NCI-H2171 (cell line): ENCODE measurements around the gene ID3.

ENCODE experiments used
- DNase-seq: peaks from one replicate; lab custom pipeline; 2025; lab: John Stamatoyannopoulos, UW

ID3 gene

GRCh38 chr1:23526329-23527041 is 32.8 kb downstream of the ID3 start:
- DNase-seq = no peak

GRCh38 chr1:23525558-23526250 is 33.6 kb downstream of the ID3 start:
- peak; percentile 56 for DNase-seq

DNA sequence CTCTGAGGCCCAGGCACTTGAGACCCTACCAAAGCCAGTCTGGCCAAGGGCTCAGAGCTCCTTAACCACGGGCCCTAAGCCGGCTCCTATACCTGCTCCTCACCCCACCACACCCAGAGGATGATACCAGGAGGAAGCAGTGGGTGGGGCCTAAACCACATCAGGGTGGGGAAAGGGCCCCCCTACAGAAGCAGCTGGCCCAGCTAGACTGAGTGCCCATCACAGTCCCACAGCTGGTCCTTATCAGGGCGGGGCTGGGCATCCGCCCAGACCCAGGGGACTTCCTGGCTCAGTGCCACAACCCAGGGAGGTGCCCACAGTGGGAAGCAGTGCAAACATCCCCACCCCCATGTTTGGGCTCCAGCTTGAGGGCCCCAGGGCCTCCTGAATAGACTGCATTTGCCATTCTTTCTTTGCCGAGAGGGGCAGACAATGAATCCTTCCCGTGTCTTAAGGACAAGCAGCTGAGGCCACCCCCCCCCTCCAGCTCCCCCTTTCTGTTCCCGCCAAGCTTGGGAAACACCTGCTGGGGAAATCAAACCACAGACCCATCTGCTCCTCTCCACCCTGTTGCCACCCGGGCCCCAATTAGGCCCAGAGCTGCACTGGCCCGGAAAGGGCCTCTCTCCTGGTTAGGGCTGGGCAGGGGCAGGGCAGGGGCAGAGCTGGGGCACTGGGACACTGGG is 34.4 kb downstream of the ID3 start:
- DNase-seq = peak; percentile 94

- no peak for DNase-seq
These were observed 35.1 kb downstream of the ID3 start for GRCh38 chr1:23524163-23524562.

- no peak for DNase-seq
These were observed 36.9 kb downstream of the ID3 start for GRCh38 chr1:23522244-23522982.

DNA sequence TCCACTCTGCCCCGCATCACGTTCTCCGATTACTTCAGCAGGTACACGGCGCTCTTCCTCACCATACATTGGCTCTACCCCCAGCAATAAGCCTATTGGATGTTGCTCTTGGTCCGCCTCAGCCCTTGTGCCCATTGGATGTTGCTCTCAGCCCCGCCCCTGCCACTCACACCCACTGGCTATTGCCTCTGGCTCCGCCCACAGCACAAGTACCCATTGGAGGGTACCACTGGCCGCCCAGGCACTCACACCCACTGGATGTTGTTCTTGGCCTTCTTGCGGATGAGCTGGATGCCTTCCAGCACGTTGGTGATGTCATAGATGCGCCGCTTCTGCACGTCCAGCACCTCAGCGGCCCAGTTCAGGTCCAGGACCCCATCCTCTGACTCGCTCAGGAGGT is 37.7 kb downstream of the ID3 start:
- no peak for DNase-seq

DNA sequence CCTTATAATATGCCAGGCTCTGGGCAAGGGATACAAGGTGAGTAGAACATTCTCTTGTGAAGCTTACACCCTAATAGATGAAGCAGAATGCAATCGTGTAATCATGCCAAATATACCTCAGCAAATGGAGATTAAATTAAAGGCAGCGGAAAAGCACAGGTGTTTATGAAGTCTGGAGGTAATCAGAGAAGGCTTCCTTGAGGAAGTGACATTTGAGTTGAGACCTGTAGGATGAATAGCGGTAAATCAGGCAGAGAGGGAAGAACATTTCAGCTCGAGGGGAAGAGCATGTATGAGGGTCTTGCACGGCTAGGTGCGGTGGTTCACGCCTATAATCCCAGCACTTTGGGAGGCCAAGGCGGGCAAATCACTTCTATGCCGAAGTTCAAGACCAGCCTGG is 41.7 kb downstream of the ID3 start:
- DNase-seq = no peak

DNA sequence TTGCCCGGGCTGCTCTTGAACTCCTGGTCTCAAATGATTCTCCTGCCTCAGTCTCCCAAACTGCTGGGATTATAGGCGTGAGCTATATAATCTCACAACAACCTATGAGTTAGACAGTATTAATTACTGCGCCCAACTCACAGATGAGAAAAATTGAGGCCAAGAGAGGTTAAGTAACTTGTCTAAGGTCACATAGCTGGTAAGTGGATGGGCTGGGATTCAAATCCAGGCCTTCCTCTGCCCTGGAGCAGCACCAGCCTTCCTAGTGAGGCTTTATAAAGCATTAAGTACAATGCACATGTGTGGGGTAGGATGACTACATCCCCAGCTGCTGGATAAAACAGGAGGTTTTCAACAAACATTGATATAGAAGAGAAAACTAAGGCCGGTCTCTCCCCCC is 43.4 kb downstream of the ID3 start:
- DNase-seq = no peak

DNA sequence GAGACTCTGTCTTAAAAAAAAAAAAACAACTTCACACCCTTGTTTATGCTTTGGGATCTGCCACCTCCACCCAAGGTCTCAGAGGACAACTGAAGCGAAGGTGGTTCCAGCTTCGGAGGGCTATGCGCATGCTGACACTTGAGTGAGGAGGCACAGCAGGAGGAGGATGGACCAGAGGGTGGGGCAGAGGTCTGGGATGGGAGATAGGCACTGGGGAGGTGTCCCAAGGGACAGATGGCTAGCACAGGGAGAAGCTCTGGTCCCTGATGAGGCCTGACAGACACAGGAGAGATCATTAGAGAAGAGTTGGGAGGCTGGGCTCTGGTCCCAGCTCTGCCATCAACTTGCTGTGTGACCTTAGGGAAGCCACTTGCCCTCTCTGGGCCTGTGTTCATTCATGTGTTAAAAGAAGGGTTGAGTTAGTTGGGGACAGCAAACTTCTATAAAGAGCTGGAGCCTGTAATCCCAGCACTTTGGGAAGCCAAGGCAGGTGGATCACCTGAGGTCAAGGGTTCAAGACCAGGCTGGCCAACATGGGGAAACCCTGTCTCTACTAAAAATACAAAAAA is 45.1 kb downstream of the ID3 start:
- no peak for DNase-seq

DNA sequence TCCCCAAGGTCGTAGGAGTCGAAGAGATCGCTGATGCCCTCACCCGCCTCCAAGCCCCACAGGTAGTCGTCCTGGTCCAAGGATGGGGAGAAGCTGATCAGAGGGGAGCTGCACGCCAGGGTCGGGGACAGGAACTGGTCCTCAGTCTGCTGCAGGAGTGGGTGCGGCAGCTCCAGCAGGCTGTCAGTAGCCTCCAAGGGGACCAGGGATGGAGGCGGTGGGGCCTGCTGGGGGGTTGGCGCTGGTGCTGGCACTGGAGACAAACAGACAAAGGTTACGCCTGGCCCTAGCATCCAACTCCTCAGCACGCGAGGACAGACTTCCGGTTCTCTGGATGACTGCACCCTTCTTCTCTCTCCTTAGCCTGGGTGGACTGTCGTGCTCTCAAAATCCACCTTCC is 49.4 kb downstream of the ID3 start:
- DNase-seq = no peak
